HepG2 (cell line): Measurements from ENCODE around the gene STMN3. TPM values are rescaled to one million over a fixed set of nuclear protein-coding genes. Genes with fewer than 3 reads are reported as not detected.

Experiments used
- ATF7 ChIP-seq, 2 experiments: fragments of 450-650 bp in 1 of 2; sonication (generic) in 1 of 2; formaldehyde crosslinking in 1 of 2; IDR thresholded peaks; 2 replicates each; pipeline versions ENCODE4 v1.4.0 to v1.6.1; 2016 to 2020; ENCODE audit warnings: antibody characterized with exemption in 1 of 2, mild to moderate bottlenecking in 1 of 2, missing genetic modification reagents in 1 of 2
- CHCHD3 ChIP-seq: sonication (generic); formaldehyde crosslinking; IDR thresholded peaks from 2 replicates; pipeline ENCODE4 v1.8.0; 2022; ENCODE audit warnings: mild to moderate bottlenecking, missing genetic modification reagents, moderate library complexity
- CHD4 ChIP-seq: fragments of 200-600 bp; sonication (generic); IDR thresholded peaks from 2 replicates; pipeline ENCODE4 v1.7.0; 2017; ENCODE audit warnings: mild to moderate bottlenecking, low read length, borderline replicate concordance
- GLMP ChIP-seq: sonication (generic); formaldehyde crosslinking; IDR thresholded peaks from 2 replicates; pipeline ENCODE4 v1.9.0; 2021; ENCODE audit warnings: missing genetic modification reagents, mild to moderate bottlenecking, borderline replicate concordance
- HIC2 ChIP-seq: sonication (generic); formaldehyde crosslinking; IDR thresholded peaks from 2 replicates; pipeline ENCODE4 v1.9.0; 2022; ENCODE audit warnings: low read depth, missing genetic modification reagents
- KIAA2018 ChIP-seq: sonication (generic); formaldehyde crosslinking; IDR thresholded peaks from 2 replicates; pipeline ENCODE4 v1.5.0; 2020; ENCODE audit warnings: mild to moderate bottlenecking, missing genetic modification reagents, borderline replicate concordance
- KLF12 ChIP-seq: sonication (generic); formaldehyde crosslinking; IDR thresholded peaks from 2 replicates; pipeline ENCODE4 v1.4.0; 2020; ENCODE audit warnings: missing genetic modification reagents, borderline replicate concordance
- KLF9 ChIP-seq: IDR thresholded peaks from 2 replicates; pipeline ENCODE4 v1.6.1; 2016; ENCODE audit warnings: low read depth
- RFX1 ChIP-seq: fragments of 450-650 bp; IDR thresholded peaks from 2 replicates; pipeline ENCODE4 v1.6.1; 2017
- TBL1XR1 ChIP-seq: fragments of 150-350 bp; IDR thresholded peaks from 2 replicates; pipeline ENCODE4 v1.6.1; 2014; ENCODE audit warnings: borderline replicate concordance, low read length; ENCODE audit not compliant: partially characterized antibody
- ZBTB7B ChIP-seq: sonication (generic); formaldehyde crosslinking; IDR thresholded peaks from 2 replicates; pipeline ENCODE4 v1.4.0; 2020; ENCODE audit warnings: missing genetic modification reagents
- ZFP62 ChIP-seq: sonication (generic); formaldehyde crosslinking; IDR thresholded peaks from 2 replicates; pipeline ENCODE4 v1.4.0; 2020; ENCODE audit warnings: missing genetic modification reagents
- ZNF12 ChIP-seq: sonication (generic); formaldehyde crosslinking; IDR thresholded peaks from 2 replicates; pipeline ENCODE4 v1.5.0; 2020; ENCODE audit warnings: missing genetic modification reagents
- ZNF33A ChIP-seq: sonication (generic); formaldehyde crosslinking; IDR thresholded peaks from 2 replicates; pipeline ENCODE4 v1.5.1; 2020; ENCODE audit warnings: missing genetic modification reagents, mild to moderate bottlenecking, moderate library complexity, borderline replicate concordance
- ZNF501 ChIP-seq: sonication (generic); formaldehyde crosslinking; IDR thresholded peaks from 2 replicates; pipeline ENCODE4 v1.5.1; 2020; ENCODE audit warnings: mild to moderate bottlenecking, moderate library complexity, missing genetic modification reagents
- ZNF510 ChIP-seq: sonication (generic); formaldehyde crosslinking; IDR thresholded peaks from 2 replicates; pipeline ENCODE4 v1.4.0; 2020; ENCODE audit warnings: low read depth, mild to moderate bottlenecking, missing genetic modification reagents
- ZNF629 ChIP-seq: sonication (generic); formaldehyde crosslinking; conservative IDR thresholded peaks from 2 replicates; pipeline ENCODE4 v1.5.0; 2020; ENCODE audit warnings: missing genetic modification reagents
- ZNF766 ChIP-seq: sonication (generic); formaldehyde crosslinking; IDR thresholded peaks from 2 replicates; pipeline ENCODE4 v1.5.0; 2020; ENCODE audit warnings: missing genetic modification reagents, borderline replicate concordance
- polyA plus RNA-seq, 8 experiments: library from polyadenylated mRNA; depleted of rRNA in 3 of 8; stranded (reverse) in 7 of 8; unstranded in 1 of 8; fragments of >200 nt; fragmentation: Illumina TruSeq in 4 of 8; extraction: Trizol in 4 of 8; gene quantifications; 2 replicates each; pipeline versions ENCODE4 v1.2.1 to v1.2.3, GENCODE V29; 2011 to 2016; ENCODE audit warnings: low read depth in 4 of 8, missing spikeins in 1 of 8, mixed read lengths in 1 of 8; ENCODE audit not compliant: insufficient read depth in 1 of 8
- total RNA-seq, 5 experiments: library from RNA; depleted of rRNA; stranded (reverse); fragments of >200 nt; fragmentation: Illumina TruSeq; extraction: Trizol; gene quantifications; 2 replicates each; pipeline ENCODE4 v1.2.3, GENCODE V29; 2016; ENCODE audit warnings: low read depth in 1 of 5

STMN3 gene
- total and polyA plus RNA-seq, 2 of the 13 experiments (the other 11 are each of a cell fraction or from before 2014, with no cell fraction given) = 21.0 to 48.3 TPM

GRCh38 chr20:63628246-63628975 lies 24.8 kb downstream of the STMN3 start (continued):
- TF ChIP-seq KIAA2018 (CRISPR knock-in tag) = no peak; the same call in 1 of the 2 replicates
- 0 out of 2 replicates have a peak, but pooled peaks have one; percentile 91 for TF ChIP-seq ZNF510 (CRISPR knock-in tag)
- TF ChIP-seq ZNF501 (CRISPR knock-in tag) = peak; percentile 76; the same call in 1 of the 2 replicates
- peak; percentile 84; the same call in 1 of the 2 replicates for TF ChIP-seq ZBTB7B (CRISPR knock-in tag)
- peak; percentile 94 for TF ChIP-seq KLF9 (CRISPR knock-in tag)
- TF ChIP-seq ZNF629 = no peak; the same call in none of the 2 replicates
- TF ChIP-seq ZNF766 (CRISPR knock-in tag) = peak; percentile 82
- no peak for TF ChIP-seq HIC2 (CRISPR knock-in tag)
- peak; percentile 86; the same call in 1 of the 2 replicates for TF ChIP-seq ZNF12 (CRISPR knock-in tag)
- TF ChIP-seq CHD4 = peak; percentile 81; the same call in 1 of the 2 replicates
- no peak; the same call in none of the 2 replicates for TF ChIP-seq CHCHD3
- TF ChIP-seq ZFP62 = no peak
- TF ChIP-seq RFX1 = no peak
- no peak for TF ChIP-seq GLMP
- TF ChIP-seq TBL1XR1 = peak; percentile 71
- peak; percentile 62; the same call in 1 of the 2 replicates for TF ChIP-seq KLF12
- no peak for TF ChIP-seq ZNF33A
- TF ChIP-seq ATF7 (IDR thresholded peaks at IDR 0.05) = no peak
- peak; percentile 86 for TF ChIP-seq ATF7 (CRISPR knock-in tag; IDR thresholded peaks at IDR 0.05)
